Testis (tissue), 3 donors: ENCODE data around the gene CDYL. TPM values are rescaled to one million over a fixed set of nuclear protein-coding genes. Genes with fewer than 3 reads are reported as not detected.
A peak's percentile ranks its signal among the peaks of the same experiment; 100 is the strongest.

ENCODE experiments used
- DNase-seq: peaks from one replicate; pipeline ENCODE4 v3.0.0-alpha.2; 2019
- H3K27ac ChIP-seq, 2 donors: fragments of 200-600 bp; sonication (generic); one replicate each; pipeline ENCODE4 v1.5.1; 2019
- H3K27me3 ChIP-seq: fragments of 200-600 bp; sonication (generic); one replicate; pipeline ENCODE4 v1.5.1; 2019
- H3K36me3 ChIP-seq: fragments of 200-600 bp; sonication (generic); one replicate; pipeline ENCODE4 v1.5.1; 2017; ENCODE audit warnings: low read depth; ENCODE audit errors: missing control alignments
- H3K4me1 ChIP-seq: fragments of 200-600 bp; sonication (generic); one replicate; pipeline ENCODE4 v1.5.1; 2019
- H3K4me3 ChIP-seq, 2 donors: fragments of 200-600 bp; sonication (generic); one replicate each; pipeline ENCODE4 v1.5.1; 2017 to 2019
- H3K9me3 ChIP-seq: fragments of 200-600 bp; sonication (generic); one replicate; pipeline ENCODE4 v1.5.1; 2017
- POLR2A ChIP-seq: fragments of 450-650 bp; IDR thresholded peaks from one replicate; pipeline ENCODE4 v1.6.1; 2017; ENCODE audit warnings: antibody characterized with exemption, mild to moderate bottlenecking, moderate library complexity
- WGBS, 2 donors: methylation state at CpG; one replicate each; pipeline ENCODE4 v1.1.5; 2018; 5-methylcytosine and 5-hydroxymethylcytosine counted together
- intact Hi-C: fragments of 100-400 bp; cut with DNase I; formaldehyde crosslinking; loops from one replicate; pipeline ENCODE4 v1.15.1; 2023; ENCODE audit warnings: low total_unique reads
- polyA plus RNA-seq: library from polyadenylated mRNA; stranded (reverse); fragments of 350-450 nt; fragmentation: Illumina TruSeq; extraction: RNeasy Lipid Tissue Mini Kit (QIAGEN cat#74804); gene quantifications from one replicate; pipeline ENCODE4 v1.2.3, GENCODE V29; 2014; ENCODE audit warnings: low read depth, low replicate concordance; ENCODE audit not compliant: insufficient read depth
- total RNA-seq, 2 donors: library from RNA; depleted of rRNA; stranded (reverse); fragments of >200 nt; gene quantifications; one replicate each; pipeline ENCODE4 v1.2.3, GENCODE V29; 2016
- TF ChIP-seq, protein P1 (sequence below), 3 experiments: fragments of 450-650 bp in 2 of 3; fragments of 200-600 bp in 1 of 3; sonication (generic) in 1 of 3; IDR thresholded peaks; one replicate each; pipeline ENCODE4 v1.5.1; 2016 to 2019; ENCODE audit warnings: antibody characterized with exemption in 3 of 3, mild to moderate bottlenecking in 2 of 3, moderate library complexity in 1 of 3

Gene CDYL
- total and polyA plus RNA-seq, 3 donors from 2014 or later, result 26.8 to 72.8 (median 46.3) TPM

DNA sequence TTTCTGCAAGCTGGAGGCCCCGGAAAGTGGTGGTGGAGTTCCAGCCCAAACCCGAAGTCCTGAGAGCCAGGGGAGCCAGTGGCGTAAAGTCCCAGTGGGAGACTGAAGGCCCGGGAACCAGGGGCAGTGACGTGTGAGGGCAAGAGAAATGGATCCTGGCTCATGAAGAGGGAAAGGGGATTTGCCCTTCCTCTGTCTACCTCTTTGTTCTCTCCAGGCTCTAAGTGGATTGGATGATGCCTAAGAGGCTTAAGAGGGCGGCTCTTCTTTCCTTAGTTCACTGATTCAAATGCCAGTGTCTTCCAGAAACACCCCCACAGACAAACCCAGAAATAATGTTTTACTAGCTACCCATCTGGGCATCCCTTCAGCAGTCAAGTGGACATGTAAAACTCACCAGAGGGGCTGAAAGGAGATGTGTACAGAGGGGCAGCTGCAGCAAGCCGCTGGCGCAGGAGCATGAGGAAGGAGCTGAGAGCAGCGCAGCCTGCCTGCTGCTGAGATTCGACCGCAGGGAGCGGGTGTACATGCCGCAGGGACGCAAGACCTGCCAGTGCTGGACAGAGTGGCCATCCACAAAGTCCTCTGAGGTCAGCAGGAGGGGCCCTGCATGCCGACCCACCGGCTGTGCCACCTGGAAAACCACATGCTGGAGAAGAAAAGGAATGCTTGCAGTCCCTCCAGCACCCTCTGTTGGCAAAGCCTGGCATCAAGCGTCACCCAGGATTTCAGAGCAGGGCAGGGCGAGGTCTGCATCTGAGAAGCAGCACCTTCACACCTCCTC, 29.5 kb downstream of the CDYL start:
- TF ChIP-seq POLR2A, result no peak
- TF ChIP-seq, protein P1, sequence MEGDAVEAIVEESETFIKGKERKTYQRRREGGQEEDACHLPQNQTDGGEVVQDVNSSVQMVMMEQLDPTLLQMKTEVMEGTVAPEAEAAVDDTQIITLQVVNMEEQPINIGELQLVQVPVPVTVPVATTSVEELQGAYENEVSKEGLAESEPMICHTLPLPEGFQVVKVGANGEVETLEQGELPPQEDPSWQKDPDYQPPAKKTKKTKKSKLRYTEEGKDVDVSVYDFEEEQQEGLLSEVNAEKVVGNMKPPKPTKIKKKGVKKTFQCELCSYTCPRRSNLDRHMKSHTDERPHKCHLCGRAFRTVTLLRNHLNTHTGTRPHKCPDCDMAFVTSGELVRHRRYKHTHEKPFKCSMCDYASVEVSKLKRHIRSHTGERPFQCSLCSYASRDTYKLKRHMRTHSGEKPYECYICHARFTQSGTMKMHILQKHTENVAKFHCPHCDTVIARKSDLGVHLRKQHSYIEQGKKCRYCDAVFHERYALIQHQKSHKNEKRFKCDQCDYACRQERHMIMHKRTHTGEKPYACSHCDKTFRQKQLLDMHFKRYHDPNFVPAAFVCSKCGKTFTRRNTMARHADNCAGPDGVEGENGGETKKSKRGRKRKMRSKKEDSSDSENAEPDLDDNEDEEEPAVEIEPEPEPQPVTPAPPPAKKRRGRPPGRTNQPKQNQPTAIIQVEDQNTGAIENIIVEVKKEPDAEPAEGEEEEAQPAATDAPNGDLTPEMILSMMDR (IDR thresholded peaks at IDR 0.05), result peak in 2 of 3 experiments; percentile 32 to 33
- H3K27me3 ChIP-seq, result no peaks in the 10 kb centered on the region
- no peak overlapping the region for H3K27ac ChIP-seq
- WGBS, 2 donors, result 82 to 84% methylated on average over 18 of the region's 18 CpGs
- no peak overlapping the region for H3K4me3 ChIP-seq
- no peaks in the 10 kb centered on the region for H3K9me3 ChIP-seq
- H3K36me3 ChIP-seq, result no peaks in the 10 kb centered on the region
- peaks cover 20% of the 10 kb centered on the region for H3K4me1 ChIP-seq
- intact Hi-C loops, result no loop called here
- peak; percentile 82 for DNase-seq

DNA sequence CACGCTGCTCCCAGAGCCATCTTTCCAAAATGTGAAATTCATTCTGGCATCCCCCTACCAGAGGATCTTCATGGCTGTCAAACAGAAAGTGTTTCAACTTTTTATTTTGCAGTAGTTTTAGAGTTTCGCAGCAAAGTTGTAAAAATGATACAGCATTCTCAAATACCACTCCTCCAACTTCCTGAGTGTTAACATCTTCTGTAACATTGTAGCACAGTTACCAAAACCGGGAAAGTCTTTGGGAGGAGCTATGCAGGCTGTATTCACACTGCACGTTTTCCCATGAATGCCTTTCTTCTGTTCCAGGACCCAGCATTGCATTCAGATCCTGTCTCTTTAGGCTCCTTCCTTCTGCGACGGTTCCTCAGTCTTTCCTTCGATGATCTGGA, 30.1 kb downstream of the CDYL start:
- TF ChIP-seq, protein P1 (IDR thresholded peaks at IDR 0.05), result no peak
- TF ChIP-seq POLR2A, result no peak
- no peaks in the 10 kb centered on the region for H3K9me3 ChIP-seq
- 30 to 32% methylated on average over 7 of the region's 7 CpGs for WGBS, 2 donors
- peaks cover 20% of the 10 kb centered on the region for H3K4me1 ChIP-seq
- DNase-seq, result peak; percentile 55
- H3K27me3 ChIP-seq, result no peaks in the 10 kb centered on the region
- H3K27ac ChIP-seq, result no peak overlapping the region
- no peak overlapping the region for H3K4me3 ChIP-seq
- no peaks in the 10 kb centered on the region for H3K36me3 ChIP-seq
- intact Hi-C loops, result no loop called here

DNA sequence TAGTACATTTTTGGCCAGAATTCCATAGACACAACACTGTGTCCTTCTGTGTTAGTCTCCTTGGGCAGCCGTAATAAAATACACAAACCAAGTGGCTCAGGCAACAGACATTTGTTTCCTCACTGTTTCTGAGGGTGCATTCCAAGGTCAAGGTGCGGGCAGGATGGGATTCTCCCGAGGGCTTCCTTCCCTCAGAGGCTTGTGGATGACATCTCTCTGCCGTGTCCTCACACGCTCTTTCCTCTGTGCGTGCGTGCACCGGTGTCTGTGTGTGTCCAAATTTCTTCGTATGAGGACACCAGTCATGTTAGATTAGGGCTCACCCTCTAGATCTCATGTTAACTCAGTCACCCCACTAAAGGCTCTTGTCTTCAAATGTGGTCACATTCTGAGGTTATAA, 30.6 kb downstream of the CDYL start:
- Histone ChIP-seq H3K27me3 (no peaks in the 10 kb centered on the region), H3K4me1 (peaks cover 20% of the 10 kb centered on the region), H3K36me3 (no peaks in the 10 kb centered on the region), H3K27ac (no peak overlapping the region), H3K9me3 (no peaks in the 10 kb centered on the region), H3K4me3 (no peak overlapping the region)
- DNase-seq, result no peak
- 32 to 45% methylated on average over 9 of the region's 9 CpGs for WGBS, 2 donors
- intact Hi-C loops, result no loop called here
- no peak for TF ChIP-seq POLR2A
- TF ChIP-seq, protein P1 (IDR thresholded peaks at IDR 0.05), result no peak

DNA sequence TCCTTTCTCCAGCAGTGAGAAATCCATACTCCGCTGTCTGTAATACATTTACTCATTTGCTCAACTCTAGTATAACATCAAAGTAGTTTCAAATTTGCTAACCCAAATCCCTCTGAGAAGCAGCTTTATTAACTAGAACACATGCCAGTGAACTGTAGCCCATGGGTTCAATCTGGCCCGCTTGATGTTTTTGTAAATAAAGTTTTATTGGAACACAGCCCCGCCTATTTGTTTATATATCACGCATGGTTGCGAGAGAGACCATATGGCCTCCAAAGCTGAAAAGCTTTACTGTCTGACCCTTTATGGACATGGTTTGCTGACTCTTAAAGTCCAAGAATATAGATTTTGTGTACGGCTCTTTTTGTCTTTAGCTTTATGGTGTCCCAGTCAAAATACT, 32.2 kb downstream of the CDYL start:
- WGBS, 2 donors, result 95 to 100% methylated on average over 6 of the region's 6 CpGs
- no peaks in the 10 kb centered on the region for H3K27me3 ChIP-seq
- no peak overlapping the region for H3K4me3 ChIP-seq
- DNase-seq, result no peak
- TF ChIP-seq, protein P1 (IDR thresholded peaks at IDR 0.05), result no peak
- no peak for TF ChIP-seq POLR2A
- no peaks in the 10 kb centered on the region for H3K9me3 ChIP-seq
- H3K36me3 ChIP-seq, result no peaks in the 10 kb centered on the region
- peaks cover 16% of the 10 kb centered on the region for H3K4me1 ChIP-seq
- no peak overlapping the region for H3K27ac ChIP-seq
- intact Hi-C loops, result no loop called here
